Activated CD4-positive, CD25-positive, alpha-beta regulatory T cell treated with anti-CD3 and anti-CD28 coated beads, Interleukin-2, amount 50 U/mL, for 16 hours (primary cell): Measurements from ENCODE around the gene SLC25A27.

ENCODE experiments used
- DNase-seq: peaks from one replicate; pipeline ENCODE4 v3.0.0-alpha.2; 2020; ENCODE audit warnings: low read depth, low spot score

Gene SLC25A27

GRCh38 chr6:46651006-46651405 lies 1.8 kb upstream of the SLC25A27 start:
- DNase-seq: no peak

GRCh38 chr6:46651816-46652215 lies 959 bp upstream of the SLC25A27 start:
- no peak for DNase-seq

GRCh38 chr6:46652232-46652602 lies 558 bp upstream of the SLC25A27 start:
- no peak for DNase-seq

- no peak for DNase-seq
These were observed 842 bp downstream of the SLC25A27 start for GRCh38 chr6:46653439-46654195.

GRCh38 chr6:46655803-46656202 lies 3.0 kb downstream of the SLC25A27 start:
- DNase-seq: no peak

GRCh38 chr6:46657642-46658041 lies 4.9 kb downstream of the SLC25A27 start:
- no peak for DNase-seq

GRCh38 chr6:46661483-46661882 lies 8.7 kb downstream of the SLC25A27 start:
- DNase-seq: no peak

- DNase-seq: no peak
These were observed 14.6 kb downstream of the SLC25A27 start for GRCh38 chr6:46667377-46667776.

- DNase-seq: no peak
These were observed 21.6 kb downstream of the SLC25A27 start for GRCh38 chr6:46674410-46674809.

- DNase-seq: no peak
These were observed 24.0 kb downstream of the SLC25A27 start for GRCh38 chr6:46676604-46677313.

GRCh38 chr6:46677314-46677654 lies 24.5 kb downstream of the SLC25A27 start:
- no peak for DNase-seq

- no peak for DNase-seq
These were observed 32.0 kb downstream of the SLC25A27 start for GRCh38 chr6:46684771-46685170.

GRCh38 chr6:46687619-46688097 lies 34.9 kb downstream of the SLC25A27 start, which contains the start of gene TDRD6:
Gene TDRD6, plus strand, starts transcription at chr6:46687885. Its CDS starts 244 bp downstream, at chr6:46688129.
- DNase-seq: no peak

GRCh38 chr6:46688117-46688965 lies 35.6 kb downstream of the SLC25A27 start:
- DNase-seq: no peak

GRCh38 chr6:46688966-46689335 lies 36.2 kb downstream of the SLC25A27 start:
- DNase-seq: no peak

- DNase-seq: no peak
These were observed 36.9 kb downstream of the SLC25A27 start for GRCh38 chr6:46689657-46690056.

- no peak for DNase-seq
These were observed 37.5 kb downstream of the SLC25A27 start for GRCh38 chr6:46690141-46690755.

GRCh38 chr6:46690911-46691451 lies 38.2 kb downstream of the SLC25A27 start:
- no peak for DNase-seq

- no peak for DNase-seq
These were observed 47.2 kb downstream of the SLC25A27 start for GRCh38 chr6:46699970-46700369.

GRCh38 chr6:46704562-46704961 lies 51.8 kb downstream of the SLC25A27 start:
- DNase-seq: no peak

- no peak for DNase-seq
These were observed 53.7 kb downstream of the SLC25A27 start for GRCh38 chr6:46706464-46706863.
